Daoy (cell line): ENCODE measurements around the gene MGAT4C. TPM values are rescaled to one million over a fixed set of nuclear protein-coding genes. Genes with fewer than 3 reads are reported as not detected.

Experiments used
- DNase-seq: peaks from one replicate; pipeline ENCODE4 v3.0.0-alpha.2; 2015; ENCODE audit warnings: low read depth
- total RNA-seq: library from RNA; depleted of rRNA; stranded (reverse); fragments of >200 nt; shearing (Covaris generic); gene quantifications from 2 replicates; pipeline ENCODE4 v1.2.3, GENCODE V29; 2014

Gene MGAT4C
- total RNA-seq, 1 experiment from 2014 or later = 0.29 TPM

- DNase-seq = no peak
These were observed 26.4 kb downstream of the MGAT4C start for GRCh38 chr12:86229772-86230171.

DNA sequence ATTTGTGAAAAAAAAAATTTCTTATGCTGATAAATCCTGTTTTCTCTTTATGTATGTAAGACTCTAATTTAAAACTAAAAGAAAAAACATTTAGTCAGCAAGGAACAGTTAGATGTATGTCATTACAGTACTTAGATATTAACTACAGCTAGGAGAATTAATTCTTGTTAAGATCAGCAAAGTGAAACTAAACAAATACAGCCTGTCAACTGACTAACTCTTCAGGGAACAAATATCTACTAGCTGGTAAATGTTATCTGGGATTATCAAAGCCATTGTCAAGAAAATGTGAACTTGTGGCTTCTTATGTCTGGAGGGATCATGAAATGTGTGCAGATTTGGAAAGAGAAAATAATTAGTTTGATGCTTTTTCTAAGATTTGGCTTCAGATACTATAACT lies 27.5 kb downstream of the MGAT4C start:
- no peak for DNase-seq

GRCh38 chr12:86226481-86226880 lies 29.7 kb downstream of the MGAT4C start:
- no peak for DNase-seq

GRCh38 chr12:86216591-86216990 lies 39.6 kb downstream of the MGAT4C start:
- DNase-seq = no peak

- DNase-seq = no peak
These were observed 43.2 kb downstream of the MGAT4C start for GRCh38 chr12:86213012-86213411.

GRCh38 chr12:86198696-86199444 lies 57.3 kb downstream of the MGAT4C start:
- DNase-seq = no peak

GRCh38 chr12:86196465-86196864 lies 59.7 kb downstream of the MGAT4C start:
- no peak for DNase-seq

DNA sequence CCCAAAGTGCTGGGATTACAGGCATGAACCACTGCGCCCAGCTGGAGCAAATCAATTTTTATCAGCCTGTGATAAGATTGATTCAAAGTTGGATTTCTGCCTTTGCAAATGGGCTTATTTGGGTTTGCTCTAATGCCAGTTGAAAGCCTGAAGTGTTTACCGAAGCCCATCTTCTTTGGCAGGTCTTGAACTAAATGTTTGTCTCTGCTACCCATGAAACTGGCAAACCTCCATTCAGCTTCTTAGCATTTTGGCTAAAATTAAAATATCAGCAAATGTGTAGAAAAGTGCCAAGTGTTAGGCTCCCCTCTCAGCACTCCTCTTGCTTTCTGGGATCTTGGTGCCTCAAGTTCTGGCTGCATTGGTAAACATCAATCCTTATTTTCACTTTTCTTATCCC lies 61.5 kb downstream of the MGAT4C start:
- no peak for DNase-seq

- DNase-seq = no peak
These were observed 62.3 kb downstream of the MGAT4C start for GRCh38 chr12:86193931-86194330.

GRCh38 chr12:86188226-86188625 lies 68.0 kb downstream of the MGAT4C start:
- DNase-seq = no peak

DNA sequence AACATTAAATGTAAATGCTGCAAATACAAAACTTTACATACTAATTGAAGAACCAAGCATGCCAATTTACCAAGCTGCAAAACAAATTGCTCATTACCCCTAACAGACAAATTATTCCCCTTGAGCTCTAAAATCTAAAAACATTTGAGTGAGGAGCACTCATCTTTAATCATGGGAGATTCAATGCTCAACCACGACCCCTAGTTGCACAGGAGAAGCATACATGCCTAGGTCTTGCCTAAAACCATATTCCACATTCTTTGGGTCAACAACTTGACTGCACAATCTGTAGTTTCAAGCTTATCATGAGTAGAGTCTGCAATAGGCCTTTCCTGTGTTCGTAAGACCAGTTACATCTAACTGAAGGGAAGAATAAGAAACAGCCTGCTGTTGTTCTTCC lies 69.7 kb downstream of the MGAT4C start:
- peak; percentile 3 for DNase-seq

- no peak for DNase-seq
These were observed 76.3 kb downstream of the MGAT4C start for GRCh38 chr12:86179855-86180254.

GRCh38 chr12:86174188-86174587 lies 82.0 kb downstream of the MGAT4C start:
- no peak for DNase-seq

GRCh38 chr12:86172913-86173443 lies 83.2 kb downstream of the MGAT4C start:
- no peak for DNase-seq

DNA sequence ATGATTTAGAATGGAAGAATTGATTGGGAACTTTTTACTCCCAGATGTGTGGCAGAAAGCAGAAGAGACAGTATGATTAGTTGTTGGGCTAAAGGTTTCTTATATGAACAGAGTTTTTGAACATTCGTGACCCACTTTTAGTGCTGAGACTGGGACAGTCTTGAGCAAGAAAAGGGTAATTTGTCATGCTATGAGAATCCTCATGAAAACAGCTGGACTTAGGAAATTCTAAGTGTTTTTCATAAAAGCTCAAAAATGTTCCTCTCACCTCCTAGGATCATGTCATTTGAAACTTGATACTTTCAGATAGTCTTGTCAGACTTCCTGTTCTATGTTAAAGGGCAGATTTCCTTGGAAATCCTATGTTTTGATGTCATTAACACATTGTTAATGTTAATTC lies 86.1 kb downstream of the MGAT4C start:
- no peak for DNase-seq

GRCh38 chr12:86158956-86159355 lies 97.2 kb downstream of the MGAT4C start:
- no peak for DNase-seq

DNA sequence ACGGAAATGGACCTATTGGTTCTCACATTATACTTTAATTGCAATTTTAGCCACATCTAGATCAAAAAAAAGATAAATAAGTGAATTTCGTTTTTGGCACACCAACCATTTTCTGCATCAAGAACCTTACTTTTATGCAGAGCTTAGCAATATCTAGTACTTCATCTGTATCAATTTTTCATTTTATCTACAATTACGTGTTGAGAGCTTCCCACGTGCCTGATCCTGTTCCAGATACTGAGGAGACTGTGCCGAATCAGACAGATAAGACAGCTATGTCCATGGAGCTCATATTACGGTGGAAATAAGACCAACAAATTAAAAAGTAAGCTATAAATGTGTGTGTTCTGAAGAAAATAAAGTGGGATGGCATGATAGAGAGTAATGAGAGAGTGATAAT lies 101.6 kb downstream of the MGAT4C start:
- no peak for DNase-seq

GRCh38 chr12:86148612-86149011 lies 107.6 kb downstream of the MGAT4C start:
- DNase-seq = no peak

DNA sequence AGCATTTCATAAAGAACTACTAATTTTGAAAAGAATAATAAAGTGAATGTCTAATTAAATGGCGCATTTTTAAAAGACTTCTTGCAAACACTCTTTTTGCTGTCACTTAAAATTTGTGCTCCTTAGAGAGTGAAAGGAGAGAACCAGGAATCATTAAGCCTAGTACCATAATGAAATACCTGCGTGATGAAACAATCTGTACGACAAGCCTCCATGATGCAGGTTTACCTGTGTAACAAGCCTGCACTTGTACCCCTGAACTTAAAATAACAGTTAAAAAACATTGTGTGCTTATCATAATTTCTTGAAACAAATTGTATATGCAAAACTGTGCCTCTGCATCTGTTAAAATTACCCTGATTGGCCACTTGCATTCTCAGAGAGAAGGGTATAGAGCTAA lies 108.1 kb downstream of the MGAT4C start:
- no peak for DNase-seq

DNA sequence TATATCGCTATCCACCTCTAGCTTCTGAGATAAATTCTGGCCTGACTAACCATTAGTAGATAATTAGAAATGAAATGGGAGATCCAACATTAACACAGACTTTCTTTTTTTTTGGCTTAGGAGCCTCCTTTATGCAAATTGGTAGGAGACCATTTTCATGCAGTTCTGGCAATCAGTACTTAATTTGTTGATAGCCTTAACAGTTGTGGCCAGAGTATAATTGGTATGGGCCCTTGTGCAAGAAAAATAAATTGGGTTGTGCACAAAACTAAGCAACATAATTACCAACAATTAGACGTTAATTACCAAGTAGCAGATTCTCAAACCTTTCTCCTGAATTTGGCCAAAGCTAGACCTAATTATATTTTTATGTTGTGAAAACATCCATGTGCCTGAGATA lies 111.0 kb downstream of the MGAT4C start:
- no peak for DNase-seq

DNA sequence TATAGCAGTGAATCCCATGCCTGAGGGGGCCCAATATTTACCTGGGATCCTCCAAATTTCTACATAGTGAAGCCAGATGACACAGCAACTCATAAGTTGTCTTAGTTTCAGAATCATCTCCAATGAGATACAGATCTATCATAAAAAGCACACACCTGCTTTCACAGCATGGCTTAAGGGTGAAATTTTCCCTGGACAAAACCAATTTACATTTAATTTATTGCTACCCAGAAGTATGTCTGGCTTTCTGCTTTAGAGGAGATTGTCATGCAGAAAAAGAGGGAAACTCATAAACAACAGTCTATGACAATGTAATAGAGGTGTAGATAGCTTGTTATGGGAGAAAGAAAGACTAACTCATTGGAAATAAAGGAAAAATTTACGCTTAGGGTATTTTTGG lies 113.0 kb downstream of the MGAT4C start:
- no peak for DNase-seq

GRCh38 chr12:86139671-86140070 lies 116.5 kb downstream of the MGAT4C start:
- DNase-seq = no peak

GRCh38 chr12:86138770-86139169 lies 117.4 kb downstream of the MGAT4C start:
- no peak for DNase-seq

- DNase-seq = peak; percentile 40
These were observed 118.3 kb downstream of the MGAT4C start for GRCh38 chr12:86137936-86138335.
